SJCRH30 (cell line): ENCODE results near the gene PRSS2. TPM values are rescaled to one million over a fixed set of nuclear protein-coding genes. Genes with fewer than 3 reads are reported as not detected.
"Not testable (repeated sequence)": the region's sequence is repeated elsewhere in the genome, so short reads cannot be mapped to it uniquely, and the experiment has no call there.

Source experiments
- DNase-seq, 2 experiments: peaks; one replicate each; pipeline ENCODE4 v3.0.0-alpha.2; 2015 to 2020
- H3K27ac ChIP-seq: fragments of 250-450 bp; sonication (Bioruptor Pico); 2 replicates; pipeline ENCODE4 v1.5.1; 2020; ENCODE audit warnings: mild to moderate bottlenecking, moderate library complexity
- H3K27me3 ChIP-seq: fragments of 250-450 bp; sonication (Bioruptor Pico); 2 replicates; pipeline ENCODE4 v1.5.1; 2020; ENCODE audit warnings: mild to moderate bottlenecking, moderate library complexity
- H3K36me3 ChIP-seq: fragments of 250-450 bp; sonication (Bioruptor Pico); 2 replicates; pipeline ENCODE4 v1.5.1; 2020; ENCODE audit warnings: mild to moderate bottlenecking, moderate library complexity
- H3K4me1 ChIP-seq: fragments of 250-450 bp; sonication (Bioruptor Pico); 2 replicates; pipeline ENCODE4 v1.5.1; 2020; ENCODE audit warnings: mild to moderate bottlenecking, moderate library complexity
- H3K4me3 ChIP-seq: fragments of 250-450 bp; sonication (Bioruptor Pico); 2 replicates; pipeline ENCODE4 v1.5.1; 2020; ENCODE audit warnings: mild to moderate bottlenecking, moderate library complexity
- H3K9me3 ChIP-seq: fragments of 250-450 bp; sonication (Bioruptor Pico); replicated peaks from 2 replicates; pipeline ENCODE4 v1.5.1; 2020; ENCODE audit warnings: mild to moderate bottlenecking, moderate library complexity
- total RNA-seq: library from RNA; depleted of rRNA; stranded (reverse); fragments of >200 nt; shearing (Covaris generic); gene quantifications from 2 replicates; pipeline ENCODE4 v1.2.3, GENCODE V29; 2014; rRNA removed

PRSS2 gene
- not detected in 2 replicates for total RNA-seq

DNA sequence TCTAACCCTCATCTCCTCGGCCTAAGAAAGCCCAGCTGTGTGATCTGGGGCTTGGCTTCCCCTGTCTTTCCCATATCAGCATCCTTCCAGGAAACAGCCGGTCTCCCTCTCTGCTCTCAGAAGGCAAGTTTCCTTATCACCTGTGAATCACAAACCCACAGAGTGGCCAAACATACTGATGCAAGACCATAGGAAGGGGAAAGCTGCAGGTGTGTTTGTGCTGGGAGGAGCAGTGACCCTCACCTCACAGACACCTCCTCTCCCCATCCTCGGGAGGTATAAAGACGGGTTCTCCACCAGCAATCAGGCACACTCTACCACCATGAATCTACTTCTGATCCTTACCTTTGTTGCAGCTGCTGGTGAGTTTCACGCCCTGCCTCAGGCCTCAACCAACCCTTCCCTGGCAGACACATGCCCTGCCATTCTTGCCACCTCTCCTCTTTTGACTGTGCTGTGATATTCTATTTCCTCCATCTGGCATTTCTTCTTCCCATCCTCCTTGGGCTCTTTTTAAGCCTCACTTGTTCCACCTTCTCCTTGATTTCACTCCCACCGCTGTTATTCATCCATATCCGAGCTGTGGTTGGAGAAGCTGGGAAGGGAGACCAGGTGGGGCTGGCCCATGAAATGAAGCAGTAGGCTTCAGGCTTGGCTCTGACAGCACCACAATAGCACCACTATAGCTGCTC lies at the start of gene PRSS2:
TSS of gene PRSS2 (plus strand) at position 310 of the 692 bp plus-strand sequence. CDS start at position 323, 13 bp downstream.
- no peak for DNase-seq
- H3K4me1 ChIP-seq = no peaks in the 10 kb centered on the region

DNA sequence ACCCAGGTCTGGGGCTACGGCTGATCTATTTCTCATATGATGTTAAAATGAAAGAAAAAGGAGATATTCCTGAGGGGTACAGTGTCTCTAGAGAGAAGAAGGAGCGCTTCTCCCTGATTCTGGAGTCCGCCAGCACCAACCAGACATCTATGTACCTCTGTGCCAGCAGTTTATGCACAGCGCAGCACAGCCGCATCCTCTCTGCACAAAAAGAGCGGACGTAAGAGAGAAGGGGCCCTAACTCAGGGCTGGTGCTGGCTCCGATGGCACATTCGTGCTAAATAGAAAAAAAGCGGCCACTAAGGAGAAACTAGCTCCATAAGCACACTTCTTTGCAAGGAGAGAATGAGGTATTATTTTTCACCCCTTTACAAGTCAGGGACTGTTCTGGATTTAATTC lies 49.8 kb upstream of the PRSS2 start:
- Histone ChIP-seq H3K27me3 (no peaks in the 10 kb centered on the region), H3K27ac (no peak overlapping the region), H3K9me3 (peaks cover 3% of the 10 kb centered on the region; the same call in 1 of the 2 replicates), H3K36me3 (no peaks in the 10 kb centered on the region), H3K4me1 (no peaks in the 10 kb centered on the region), H3K4me3 (no peak overlapping the region)
- DNase-seq = no peak

More for the DNA sequence above, at the start of gene PRSS2:
- Histone ChIP-seq H3K27me3 (peaks cover 6% of the 10 kb centered on the region), H3K4me3 (no peak within 1 kb of the TSS), H3K36me3 (no peaks in the 10 kb centered on the region), H3K9me3 (no peaks in the 10 kb centered on the region), H3K27ac (no peak within 1 kb of the TSS)

DNA sequence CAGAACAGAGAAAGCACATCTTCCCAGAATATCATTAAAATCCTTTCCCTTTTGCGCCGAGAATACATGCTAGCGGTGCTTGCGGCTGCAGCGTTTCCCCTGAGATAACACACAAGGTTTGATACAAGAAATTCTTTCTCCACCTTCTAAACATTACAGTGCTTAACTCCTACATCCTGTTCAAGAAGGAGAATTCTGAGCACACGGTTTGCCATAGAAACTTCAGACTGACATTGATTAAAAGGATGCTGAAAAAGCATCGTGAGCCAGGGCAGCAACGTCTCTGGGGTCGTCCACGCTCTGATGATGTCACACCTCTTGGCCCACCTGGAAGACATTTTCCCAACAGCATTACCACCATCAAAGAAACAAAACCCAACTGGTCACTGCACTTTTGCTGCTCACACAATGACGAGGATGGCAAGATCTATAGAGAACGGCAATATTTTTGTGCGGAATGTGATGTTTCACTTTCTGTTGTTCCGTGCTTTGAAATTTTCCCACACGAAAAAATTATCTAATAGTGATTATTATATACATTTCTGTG lies 48.4 kb upstream of the PRSS2 start:
- no peak for DNase-seq
- Histone ChIP-seq H3K4me1 (no peaks in the 10 kb centered on the region), H3K9me3 (peaks cover 3% of the 10 kb centered on the region; the same call in 1 of the 2 replicates), H3K4me3 (no peak overlapping the region), H3K36me3 (no peaks in the 10 kb centered on the region), H3K27me3 (no peaks in the 10 kb centered on the region), H3K27ac (no peak overlapping the region)

DNA sequence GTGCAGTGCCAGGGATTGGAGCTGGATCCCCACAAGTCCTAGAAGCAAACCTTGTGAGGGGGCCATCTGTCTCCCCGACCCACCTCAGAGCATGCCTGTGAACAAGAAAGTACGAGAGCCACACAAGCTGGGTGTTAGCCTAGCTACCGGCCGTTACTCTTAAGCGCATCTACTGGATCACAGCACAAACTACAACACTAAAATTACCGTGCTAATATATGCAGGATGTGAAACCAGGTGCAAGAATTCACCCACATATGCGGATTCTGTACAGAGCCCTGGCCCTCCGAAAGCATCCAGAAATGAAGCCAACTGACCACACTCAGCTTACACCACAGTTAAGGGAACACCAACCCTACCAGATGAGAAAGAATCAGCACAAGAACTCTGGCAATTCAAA lies 37.5 kb upstream of the PRSS2 start:
- Histone ChIP-seq H3K4me1 (no peaks in the 10 kb centered on the region), H3K36me3 (no peaks in the 10 kb centered on the region), H3K27me3 (no peaks in the 10 kb centered on the region; the same call in 1 of the 2 replicates), H3K9me3 (no peaks in the 10 kb centered on the region), H3K27ac (no peak overlapping the region), H3K4me3 (no peak overlapping the region)
- no peak for DNase-seq

DNA sequence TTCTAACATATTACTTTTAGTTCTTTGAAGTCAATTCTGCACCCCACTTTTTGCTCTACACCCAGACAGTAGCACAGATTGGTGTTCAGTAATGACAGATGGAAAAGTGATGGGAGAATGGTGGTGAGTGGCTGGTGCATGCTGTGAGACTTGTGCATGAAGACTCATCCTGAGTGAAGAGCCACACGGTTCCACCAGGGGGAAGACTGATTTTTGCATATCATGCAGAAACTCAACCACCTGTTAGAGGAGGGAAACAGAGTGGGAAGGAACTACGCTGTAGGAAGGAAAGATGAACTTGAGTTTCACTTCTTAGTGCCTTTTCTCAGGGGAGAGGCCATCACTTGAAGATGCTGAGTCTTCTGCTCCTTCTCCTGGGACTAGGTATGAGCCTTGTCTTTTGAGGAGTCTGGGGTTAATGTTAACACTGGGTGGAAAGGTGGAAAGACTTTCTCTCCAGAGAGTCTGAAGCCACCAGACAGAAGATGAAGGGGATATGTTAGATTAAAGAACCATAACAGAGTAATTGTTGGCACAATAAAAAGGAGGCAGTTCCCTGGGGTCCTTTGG lies 30.8 kb upstream of the PRSS2 start:
- Histone ChIP-seq H3K4me3 (no peak overlapping the region), H3K27ac (no peak overlapping the region), H3K27me3 (no peaks in the 10 kb centered on the region), H3K4me1 (no peaks in the 10 kb centered on the region), H3K9me3 (no peaks in the 10 kb centered on the region), H3K36me3 (no peaks in the 10 kb centered on the region)
- no peak for DNase-seq

DNA sequence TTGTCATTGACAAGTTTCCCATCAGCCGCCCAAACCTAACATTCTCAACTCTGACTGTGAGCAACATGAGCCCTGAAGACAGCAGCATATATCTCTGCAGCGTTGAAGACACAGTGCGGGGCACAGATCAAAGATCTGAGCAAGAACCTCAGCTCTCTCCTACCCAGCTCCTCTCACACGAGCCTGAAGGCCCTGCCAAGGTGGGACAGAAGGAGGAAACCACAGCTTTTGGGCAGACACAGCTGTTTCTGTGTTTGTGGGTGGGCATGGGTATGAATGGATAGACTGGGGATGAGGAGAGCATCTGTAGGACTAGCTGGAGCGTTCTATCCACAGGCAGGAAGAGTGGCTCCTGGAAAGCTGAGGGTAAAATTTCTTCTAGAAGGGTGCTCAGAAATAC lies 30.0 kb upstream of the PRSS2 start:
- H3K9me3 ChIP-seq = no peaks in the 10 kb centered on the region
- H3K27me3 ChIP-seq = no peaks in the 10 kb centered on the region
- H3K27ac ChIP-seq = no peak overlapping the region
- DNase-seq = no peak
- no peak overlapping the region for H3K4me3 ChIP-seq
- H3K36me3 ChIP-seq = no peaks in the 10 kb centered on the region
- H3K4me1 ChIP-seq = no peaks in the 10 kb centered on the region

DNA sequence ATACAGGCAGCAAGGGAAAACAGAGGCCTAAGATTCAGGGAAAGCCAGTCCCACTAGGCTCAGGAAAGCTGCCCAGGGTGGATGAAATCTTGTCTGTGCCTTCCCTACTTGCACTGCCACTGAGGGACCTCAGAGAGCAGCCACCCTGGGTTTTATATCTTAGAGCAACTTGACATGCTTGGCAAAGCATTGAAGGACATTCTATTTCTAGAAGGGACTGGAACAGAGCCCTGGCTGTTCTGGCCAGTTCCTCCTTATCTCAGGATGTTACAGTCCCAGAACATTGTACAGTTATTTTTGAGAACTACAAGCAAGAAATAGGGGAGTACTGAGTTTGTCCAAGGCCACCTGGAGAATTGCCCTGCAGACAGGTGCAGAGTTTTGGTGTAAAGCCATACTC lies 28.8 kb upstream of the PRSS2 start:
- H3K36me3 ChIP-seq, H3K27ac ChIP-seq, H3K27me3 ChIP-seq, H3K9me3 ChIP-seq, DNase-seq, H3K4me1 ChIP-seq, H3K4me3 ChIP-seq: not testable (repeated sequence)

DNA sequence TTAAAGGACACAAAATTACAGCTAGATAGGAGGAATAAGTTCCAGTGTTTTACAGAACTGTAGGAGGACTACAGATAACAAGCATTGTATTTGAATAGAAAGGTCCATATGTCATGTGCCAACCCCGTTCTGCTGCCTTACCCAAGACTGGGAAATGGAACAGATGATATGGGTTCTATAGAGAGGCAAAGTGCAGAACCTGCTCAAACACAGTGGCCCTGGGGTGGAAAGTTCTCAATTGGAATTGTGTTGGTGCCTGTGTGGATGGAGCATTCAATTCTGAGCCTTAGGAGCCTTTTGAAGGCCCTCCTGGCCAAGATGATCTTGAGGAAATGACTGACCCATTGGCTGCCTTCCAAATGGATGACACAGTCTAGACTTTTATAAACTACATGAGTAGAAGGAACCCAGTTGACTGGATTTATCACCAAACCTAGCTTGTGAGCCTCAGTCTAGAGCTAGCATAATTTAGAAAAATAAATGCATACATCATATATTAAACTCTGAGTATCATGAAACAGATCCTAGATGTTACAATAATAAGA lies 25.6 kb upstream of the PRSS2 start:
- H3K27ac ChIP-seq = no peak overlapping the region
- no peaks in the 10 kb centered on the region for H3K36me3 ChIP-seq
- H3K4me3 ChIP-seq = no peak overlapping the region
- H3K4me1 ChIP-seq = no peaks in the 10 kb centered on the region
- DNase-seq = no peak
- no peaks in the 10 kb centered on the region for H3K27me3 ChIP-seq
- H3K9me3 ChIP-seq = no peaks in the 10 kb centered on the region

DNA sequence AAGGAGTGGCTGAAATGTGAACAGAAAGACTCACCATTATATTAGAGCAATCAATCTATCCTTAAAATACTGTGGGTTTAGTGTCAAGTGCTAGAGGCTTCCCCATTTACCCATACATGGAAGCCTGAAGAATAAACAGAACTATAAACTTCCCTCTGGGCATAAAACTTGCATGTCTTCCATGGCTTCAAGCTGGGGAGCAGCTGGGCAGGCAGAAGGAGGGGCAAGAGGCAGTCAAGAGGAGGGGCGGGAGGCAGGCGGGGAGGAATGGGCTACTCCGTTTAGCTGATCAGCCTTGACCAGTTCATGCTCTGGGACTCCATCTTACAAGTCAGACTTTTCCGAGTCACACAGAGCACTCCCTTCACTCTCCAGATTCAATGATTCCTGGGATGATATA lies 25.0 kb upstream of the PRSS2 start:
- no peaks in the 10 kb centered on the region for H3K27me3 ChIP-seq
- H3K9me3 ChIP-seq = no peaks in the 10 kb centered on the region
- no peak overlapping the region for H3K27ac ChIP-seq
- H3K4me1 ChIP-seq = no peaks in the 10 kb centered on the region
- no peak overlapping the region for H3K4me3 ChIP-seq
- no peak for DNase-seq
- H3K36me3 ChIP-seq = no peaks in the 10 kb centered on the region

DNA sequence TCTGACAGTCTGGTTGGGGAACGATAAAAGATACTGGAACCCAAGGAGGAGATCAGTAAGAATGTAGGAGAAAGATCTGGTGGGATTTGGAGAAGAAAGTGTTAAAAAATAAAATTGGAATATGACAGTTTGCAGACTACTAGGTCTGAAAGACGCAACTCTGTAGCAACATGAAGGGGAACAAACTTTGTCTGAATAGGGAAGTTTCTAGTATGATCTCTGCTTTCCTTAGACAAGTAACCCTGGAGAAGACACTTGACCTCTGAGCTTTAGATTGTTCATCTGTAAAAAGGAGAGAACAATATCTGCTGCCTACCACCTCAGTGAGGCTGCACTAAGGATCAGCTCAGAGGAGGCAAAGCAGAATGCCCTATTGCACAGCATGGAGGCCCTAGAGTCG lies 24.5 kb upstream of the PRSS2 start:
- Histone ChIP-seq H3K36me3 (no peaks in the 10 kb centered on the region), H3K27me3 (no peaks in the 10 kb centered on the region), H3K9me3 (no peaks in the 10 kb centered on the region), H3K27ac (no peak overlapping the region), H3K4me3 (no peak overlapping the region), H3K4me1 (no peaks in the 10 kb centered on the region)
- DNase-seq = no peak

DNA sequence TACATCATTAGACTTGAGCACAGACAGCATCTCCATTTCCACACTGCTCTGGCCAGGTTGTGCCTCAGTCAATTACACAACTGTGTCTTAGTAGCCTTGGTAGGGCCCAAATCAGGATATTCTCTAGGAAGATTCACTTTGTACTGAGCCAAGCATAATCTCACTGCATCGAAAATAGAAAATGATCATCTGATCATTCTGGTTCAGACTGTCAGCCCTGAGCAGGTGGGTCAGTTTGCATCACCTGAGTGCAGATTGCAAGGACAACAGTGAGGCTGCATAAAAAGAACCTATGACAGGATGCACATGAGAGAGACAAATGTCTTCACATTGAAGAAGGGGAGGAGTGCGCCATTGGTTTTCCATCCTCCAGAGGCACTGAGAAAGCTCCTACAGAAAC lies 22.4 kb upstream of the PRSS2 start:
- DNase-seq, H3K27ac ChIP-seq, H3K27me3 ChIP-seq, H3K4me1 ChIP-seq, H3K36me3 ChIP-seq, H3K4me3 ChIP-seq, H3K9me3 ChIP-seq: not testable (repeated sequence)

DNA sequence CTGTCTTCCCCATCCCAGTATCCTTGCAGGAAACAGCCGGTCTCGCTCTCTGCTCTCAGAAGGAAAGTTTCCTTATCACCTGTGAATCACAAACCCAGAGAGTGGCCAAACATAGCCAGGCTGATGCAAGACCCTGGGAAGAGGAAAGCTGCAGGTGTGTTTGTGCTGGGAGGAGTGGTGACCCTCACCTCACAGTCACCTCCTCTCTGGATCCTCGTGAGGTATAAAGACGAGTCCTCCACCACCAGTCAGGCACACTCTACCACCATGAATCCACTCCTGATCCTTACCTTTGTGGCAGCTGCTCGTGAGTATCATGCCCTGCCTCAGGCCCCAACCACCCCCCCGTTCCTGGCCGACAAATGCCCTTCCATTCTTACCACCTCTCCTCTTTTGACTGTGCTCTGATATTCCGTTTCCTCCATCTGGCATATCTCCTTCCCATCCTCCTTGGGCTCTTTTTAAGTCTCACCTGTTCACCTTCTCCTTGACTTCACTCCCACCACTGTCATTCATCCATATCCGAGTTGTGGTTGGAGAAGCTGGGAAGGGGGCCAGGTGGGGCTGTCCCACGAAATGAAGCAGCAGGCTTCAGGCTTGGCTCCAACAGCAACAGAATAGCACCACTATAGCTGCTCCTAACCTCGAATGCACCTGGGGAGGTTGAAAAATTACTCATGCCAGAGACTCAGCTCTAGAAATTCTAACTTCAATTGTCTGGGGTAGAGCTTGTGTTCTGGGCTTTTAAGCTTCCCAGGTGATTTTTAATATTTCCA lies 21.4 kb upstream of the PRSS2 start, which contains the start of gene PRSS1:
TSS of gene PRSS1 (plus strand) at position 255 of the 776 bp plus-strand sequence. CDS start at position 268, 13 bp downstream.
- Histone ChIP-seq H3K4me3 (no peak within 1 kb of the TSS), H3K36me3 (no peaks in the 10 kb centered on the region)
- DNase-seq = no peak

DNA sequence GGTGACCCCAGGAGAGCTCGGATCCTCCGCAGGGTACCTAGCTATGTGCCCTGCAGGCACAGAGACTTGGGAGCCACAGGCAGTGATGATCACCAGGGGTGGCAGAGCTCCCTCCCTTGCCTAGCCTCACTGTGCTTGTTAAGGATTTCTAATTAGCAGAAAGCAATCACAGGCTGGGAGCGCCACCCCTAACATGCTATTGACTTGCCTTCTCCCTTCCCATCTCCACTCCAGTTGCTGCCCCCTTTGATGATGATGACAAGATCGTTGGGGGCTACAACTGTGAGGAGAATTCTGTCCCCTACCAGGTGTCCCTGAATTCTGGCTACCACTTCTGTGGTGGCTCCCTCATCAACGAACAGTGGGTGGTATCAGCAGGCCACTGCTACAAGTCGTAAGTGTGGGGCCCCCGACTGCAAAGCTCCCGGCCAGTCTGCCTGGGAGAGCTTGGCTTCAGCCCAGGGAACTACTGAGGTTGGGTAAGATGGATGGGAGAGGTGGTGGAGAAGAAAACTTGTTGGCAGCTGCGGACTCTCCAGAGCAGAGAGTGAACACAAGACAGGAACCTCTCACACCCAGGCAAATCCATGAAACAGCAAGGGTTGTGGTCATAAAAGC lies 20.3 kb upstream of the PRSS2 start:
- no peaks in the 10 kb centered on the region for H3K4me1 ChIP-seq
- no peak overlapping the region for H3K27ac ChIP-seq
- H3K9me3 ChIP-seq = no peaks in the 10 kb centered on the region
- no peak for DNase-seq
- H3K36me3 ChIP-seq = no peaks in the 10 kb centered on the region
- no peaks in the 10 kb centered on the region for H3K27me3 ChIP-seq
- no peak overlapping the region for H3K4me3 ChIP-seq

More for the DNA sequence above, 21.4 kb upstream of the PRSS2 start, which contains the start of gene PRSS1:
- no peaks in the 10 kb centered on the region for H3K4me1 ChIP-seq
- H3K27me3 ChIP-seq = no peaks in the 10 kb centered on the region
- H3K9me3 ChIP-seq = no peaks in the 10 kb centered on the region
- H3K27ac ChIP-seq = no peak within 1 kb of the TSS

DNA sequence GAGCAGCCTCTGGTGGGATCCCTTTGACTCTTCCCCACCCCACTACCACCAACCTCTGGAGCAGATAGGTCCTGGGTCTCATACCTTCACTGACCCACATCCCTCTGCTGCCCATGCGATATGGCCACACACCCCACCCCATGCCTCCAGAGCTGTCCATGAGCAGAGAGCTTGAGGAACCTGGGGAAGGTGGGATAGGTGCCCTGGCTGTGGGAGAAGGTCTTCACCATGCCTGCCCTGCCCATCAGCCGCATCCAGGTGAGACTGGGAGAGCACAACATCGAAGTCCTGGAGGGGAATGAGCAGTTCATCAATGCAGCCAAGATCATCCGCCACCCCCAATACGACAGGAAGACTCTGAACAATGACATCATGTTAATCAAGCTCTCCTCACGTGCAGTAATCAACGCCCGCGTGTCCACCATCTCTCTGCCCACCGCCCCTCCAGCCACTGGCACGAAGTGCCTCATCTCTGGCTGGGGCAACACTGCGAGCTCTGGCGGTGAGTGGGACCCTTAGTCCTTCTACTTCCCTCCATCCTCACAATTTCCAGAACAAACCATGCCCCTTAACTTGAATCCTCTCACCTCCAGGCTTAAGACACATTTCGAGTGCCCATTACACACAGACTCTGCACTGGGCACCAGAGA lies 19.1 kb upstream of the PRSS2 start:
- DNase-seq, H3K27ac ChIP-seq, H3K36me3 ChIP-seq, H3K4me3 ChIP-seq, H3K9me3 ChIP-seq, H3K4me1 ChIP-seq, H3K27me3 ChIP-seq: not testable (repeated sequence)
